GM19099 (cell line): ENCODE data around the gene WBP1.

ENCODE experiments used
- POLR2A ChIP-seq: IDR thresholded peaks from 3 replicates; pipeline ENCODE4 v1.6.1; 2011; ENCODE audit warnings: low read depth; ENCODE audit not compliant: insufficient read length; ENCODE audit errors: extremely low read depth

WBP1 gene

DNA sequence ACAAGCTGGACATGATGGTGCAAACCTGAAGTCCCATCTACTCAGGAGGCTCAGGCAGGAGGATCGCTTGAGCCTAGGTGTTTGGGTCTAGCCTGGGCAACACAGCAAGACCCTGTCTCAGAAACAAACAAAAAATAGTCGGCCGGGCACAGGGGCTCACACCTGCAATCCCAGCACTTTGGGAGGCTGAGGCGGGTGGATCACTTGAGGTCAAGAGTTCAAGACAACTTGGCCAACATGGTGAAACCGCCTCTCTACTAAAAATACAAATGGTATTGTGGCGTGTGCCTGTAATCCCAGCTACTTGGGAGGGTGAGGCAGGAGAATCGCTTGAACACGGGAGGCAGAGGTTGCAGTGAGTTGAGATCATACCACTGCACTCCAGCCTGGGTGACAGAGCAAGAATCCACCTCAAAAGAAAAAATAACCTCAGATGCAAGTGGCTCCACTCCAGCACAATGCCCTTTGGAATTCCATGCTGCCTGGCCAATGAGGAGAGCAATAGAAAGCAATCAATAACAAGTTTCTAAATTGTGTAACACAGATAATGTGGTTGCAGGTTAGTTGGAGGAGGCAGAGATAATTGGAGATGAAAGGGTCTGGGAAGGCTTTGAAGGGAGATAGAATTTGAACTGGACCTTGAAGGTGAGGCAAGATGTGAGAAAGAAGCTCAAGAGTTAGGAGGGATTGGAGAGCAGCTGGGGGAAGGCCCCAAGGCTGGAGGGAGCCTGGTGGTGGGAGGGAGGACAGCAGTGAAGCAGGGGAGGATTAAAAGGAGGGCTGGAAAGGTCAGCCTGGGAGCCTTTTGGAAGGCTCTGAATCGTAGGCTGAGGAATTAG lies 30.6 kb downstream of the WBP1 start:
- no peak for TF ChIP-seq POLR2A

DNA sequence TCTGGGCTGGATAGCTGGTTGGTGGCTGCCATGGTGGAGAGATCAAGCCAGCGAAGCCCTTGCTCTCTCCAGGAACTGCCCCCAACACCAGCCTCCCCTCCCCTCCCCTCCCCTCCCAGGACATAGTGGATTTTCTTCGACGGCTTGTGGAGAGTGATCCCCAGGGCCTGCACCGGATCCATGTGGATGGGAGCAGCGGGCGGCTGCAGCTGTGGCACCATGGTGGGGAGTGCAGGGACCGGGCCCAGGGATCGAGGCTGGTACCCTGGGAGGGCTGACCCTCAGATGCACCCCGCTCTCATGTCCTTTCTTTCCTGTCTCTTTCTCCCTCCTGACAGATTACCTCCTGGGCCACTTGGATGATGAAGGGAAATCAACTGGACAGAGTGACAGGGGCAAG lies 31.7 kb downstream of the WBP1 start:
- TF ChIP-seq POLR2A: no peak

DNA sequence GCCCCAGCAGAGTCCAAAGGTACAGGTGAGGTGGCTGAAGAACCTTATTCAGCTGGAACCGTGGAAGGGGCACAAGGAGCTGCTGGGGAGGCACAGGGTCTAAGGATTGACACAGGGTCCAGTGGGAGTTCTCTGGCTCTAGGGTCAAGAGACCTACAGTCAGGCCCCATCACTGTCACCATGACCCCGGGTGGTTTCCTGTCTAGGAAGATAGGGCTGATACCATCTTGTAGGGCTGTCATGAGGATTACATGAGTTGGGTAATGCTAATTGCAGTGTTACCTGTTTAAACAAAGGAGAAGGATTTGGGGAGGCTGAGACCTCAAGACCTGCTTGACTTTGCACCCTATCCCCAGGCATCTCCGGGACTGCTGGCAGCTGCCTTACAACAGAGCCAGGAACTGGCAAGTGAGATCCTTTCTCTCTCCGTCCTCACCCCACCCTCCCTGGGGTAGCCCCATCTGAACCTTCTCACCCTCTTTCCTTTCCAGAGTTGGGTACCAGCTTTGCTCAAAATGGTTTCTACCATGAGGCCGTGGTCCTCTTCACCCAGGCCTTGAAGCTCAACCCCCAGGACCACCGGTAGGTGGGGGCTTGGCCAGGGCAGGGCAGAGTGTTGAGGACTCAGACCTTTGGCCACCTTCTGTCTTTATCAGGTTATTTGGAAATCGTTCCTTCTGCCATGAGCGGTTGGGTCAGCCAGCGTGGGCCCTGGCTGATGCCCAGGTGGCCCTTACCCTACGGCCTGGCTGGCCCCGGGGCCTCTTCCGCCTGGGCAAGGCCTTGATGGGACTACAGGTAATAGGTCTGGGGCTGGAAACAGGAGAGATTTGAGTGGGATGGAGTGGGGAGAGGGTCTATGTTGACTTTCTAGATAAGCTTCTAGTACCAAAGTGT lies 33.7 kb downstream of the WBP1 start:
- no peak for TF ChIP-seq POLR2A

DNA sequence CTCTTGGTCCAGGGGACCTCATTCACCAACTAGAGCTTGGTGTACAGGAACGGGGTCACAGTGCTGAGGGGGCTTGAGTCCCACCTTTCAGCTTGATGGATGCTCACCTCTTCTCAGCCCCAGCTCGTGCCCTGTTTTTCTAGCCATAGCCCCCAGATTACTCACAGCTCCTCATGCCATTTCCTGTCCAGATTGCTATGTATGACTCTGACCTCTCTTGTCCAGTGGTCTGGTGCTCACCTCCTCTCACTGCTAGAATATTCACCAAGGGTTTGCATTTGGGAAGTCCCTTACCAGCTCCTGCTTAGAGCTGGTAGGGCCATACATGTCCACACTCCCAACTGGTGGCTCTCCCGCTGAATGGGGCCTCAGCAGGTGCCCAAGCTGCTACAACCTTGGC lies 35.3 kb downstream of the WBP1 start:
- TF ChIP-seq POLR2A: no peak

DNA sequence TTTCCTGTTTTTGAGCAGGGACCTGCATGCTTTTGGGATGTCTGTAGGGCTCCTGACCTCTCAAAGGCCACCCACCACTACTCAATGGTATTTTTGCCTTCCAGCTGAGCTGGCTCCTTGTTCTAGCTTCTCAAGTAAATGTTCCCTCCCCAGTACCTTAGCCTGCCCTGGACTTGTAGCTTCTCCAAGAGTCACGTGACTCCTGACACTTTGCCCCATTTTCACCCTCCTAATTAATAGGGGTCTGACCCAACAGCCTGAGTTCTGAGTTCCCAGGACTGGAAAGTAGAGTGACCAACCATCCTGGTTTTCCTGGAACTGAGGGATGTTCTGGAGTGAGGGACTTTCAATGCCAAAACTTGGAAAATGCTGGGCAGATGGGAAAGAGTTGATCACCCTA lies 37.2 kb downstream of the WBP1 start:
- no peak for TF ChIP-seq POLR2A

DNA sequence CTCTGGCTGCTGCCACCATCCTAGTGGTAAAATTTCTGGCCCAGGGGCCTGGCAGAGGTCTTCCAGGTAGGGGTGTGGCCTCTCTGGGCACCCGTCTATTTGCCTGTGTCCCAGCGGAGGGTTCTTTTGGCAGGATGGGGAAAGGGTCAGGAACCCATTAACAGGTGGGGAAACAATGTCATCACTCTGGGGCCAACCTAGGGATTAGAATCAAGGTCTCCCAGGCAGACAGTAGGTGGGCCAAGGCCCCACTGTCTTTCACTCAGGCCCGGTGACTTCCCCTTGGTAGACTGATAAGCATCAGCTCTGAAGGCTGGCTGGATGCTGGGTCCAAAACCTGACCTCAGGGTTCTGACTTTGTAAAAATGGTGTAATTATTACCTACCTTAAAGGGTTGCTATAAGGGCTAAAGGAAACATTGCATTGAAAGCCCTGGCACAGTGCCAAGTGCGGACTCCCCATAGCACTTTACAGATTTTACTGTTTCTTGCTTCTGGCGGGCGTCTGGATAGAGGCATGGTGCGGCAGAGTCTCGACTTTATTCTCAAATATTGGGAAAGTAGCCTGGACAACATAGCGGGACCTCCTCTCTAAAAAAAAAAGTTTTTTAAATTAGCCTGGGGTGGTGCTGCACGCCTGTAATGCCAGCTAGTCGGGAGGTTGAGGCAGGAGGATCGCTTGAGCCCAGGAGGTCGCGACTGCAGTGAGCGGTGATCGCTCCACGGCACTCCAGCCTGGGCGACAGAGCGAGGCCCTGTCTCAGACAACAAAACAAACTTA lies 38.9 kb downstream of the WBP1 start:
- TF ChIP-seq POLR2A: no peak

DNA sequence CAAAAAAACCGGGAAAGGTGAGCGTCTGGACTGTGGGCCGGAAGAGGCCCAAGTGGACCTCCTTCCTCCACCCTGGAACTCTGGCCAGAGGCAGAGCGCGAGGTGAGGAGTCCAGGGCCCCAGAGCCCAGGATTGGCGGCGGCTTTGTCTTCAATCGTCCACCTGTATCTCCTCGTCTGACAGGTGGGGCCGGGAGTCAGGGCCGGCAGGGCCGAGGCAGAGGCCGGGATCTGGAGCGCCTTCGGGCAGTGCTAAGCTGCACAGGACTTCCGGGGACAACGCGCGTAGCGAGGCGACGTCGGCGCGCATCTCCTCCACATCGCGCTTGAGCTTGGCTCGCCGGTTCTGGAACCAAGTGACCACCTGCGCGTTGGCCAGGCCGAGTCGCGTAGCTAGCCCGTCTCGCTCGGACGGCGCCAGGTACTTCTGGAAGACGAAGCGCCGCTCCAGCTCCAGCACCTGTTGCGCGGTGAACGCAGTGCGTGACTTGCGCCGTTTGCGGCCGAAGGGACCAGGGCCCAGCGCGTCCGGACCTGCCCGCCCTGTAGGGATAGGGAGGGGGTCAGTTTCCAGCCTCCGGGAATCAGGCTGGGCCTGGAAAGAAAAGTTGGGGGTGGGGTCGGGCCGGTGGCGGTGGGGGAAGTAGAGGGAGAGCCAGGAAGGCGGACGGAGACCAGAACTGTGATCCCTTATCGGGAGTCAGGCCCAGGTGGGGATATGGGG lies 39.7 kb downstream of the WBP1 start:
- no peak for TF ChIP-seq POLR2A

DNA sequence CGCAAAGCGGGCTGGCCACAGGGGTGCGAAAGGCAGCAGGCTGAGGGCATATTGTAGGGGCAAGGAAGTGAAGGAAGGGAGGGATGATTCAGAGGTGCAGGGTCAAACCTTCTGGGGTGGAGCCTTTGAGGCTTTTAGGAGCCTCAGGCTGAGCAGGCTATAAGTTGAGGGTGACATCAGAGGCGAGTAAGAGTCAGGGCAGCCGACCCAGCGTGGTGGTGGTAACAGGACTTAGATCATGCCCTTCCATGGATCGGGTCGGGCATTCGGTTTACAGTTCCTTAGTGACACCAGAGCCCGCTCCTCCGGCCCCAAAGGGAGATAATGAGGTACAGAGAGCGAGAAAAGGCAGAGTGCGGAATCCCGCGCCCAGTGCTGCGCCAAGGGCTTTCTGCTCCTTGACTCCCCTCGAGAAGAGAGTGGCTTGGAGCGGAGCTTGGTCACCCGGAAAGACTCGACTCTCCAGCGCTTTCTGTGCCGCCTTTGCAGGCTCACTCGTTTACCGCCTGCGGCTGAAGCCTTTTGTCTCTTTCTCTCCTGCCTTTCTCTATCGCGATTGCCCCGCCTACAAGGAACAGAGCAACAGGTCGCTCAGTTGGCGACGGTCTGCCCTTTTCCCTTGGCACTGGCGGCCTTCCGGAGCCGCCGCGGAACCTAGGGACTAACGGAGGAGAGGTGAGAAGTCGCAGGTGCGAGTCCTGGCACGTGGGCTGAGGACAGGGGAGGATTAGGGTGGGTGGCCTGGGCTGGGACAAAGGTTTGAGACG lies 40.4 kb downstream of the WBP1 start:
- no peak for TF ChIP-seq POLR2A

DNA sequence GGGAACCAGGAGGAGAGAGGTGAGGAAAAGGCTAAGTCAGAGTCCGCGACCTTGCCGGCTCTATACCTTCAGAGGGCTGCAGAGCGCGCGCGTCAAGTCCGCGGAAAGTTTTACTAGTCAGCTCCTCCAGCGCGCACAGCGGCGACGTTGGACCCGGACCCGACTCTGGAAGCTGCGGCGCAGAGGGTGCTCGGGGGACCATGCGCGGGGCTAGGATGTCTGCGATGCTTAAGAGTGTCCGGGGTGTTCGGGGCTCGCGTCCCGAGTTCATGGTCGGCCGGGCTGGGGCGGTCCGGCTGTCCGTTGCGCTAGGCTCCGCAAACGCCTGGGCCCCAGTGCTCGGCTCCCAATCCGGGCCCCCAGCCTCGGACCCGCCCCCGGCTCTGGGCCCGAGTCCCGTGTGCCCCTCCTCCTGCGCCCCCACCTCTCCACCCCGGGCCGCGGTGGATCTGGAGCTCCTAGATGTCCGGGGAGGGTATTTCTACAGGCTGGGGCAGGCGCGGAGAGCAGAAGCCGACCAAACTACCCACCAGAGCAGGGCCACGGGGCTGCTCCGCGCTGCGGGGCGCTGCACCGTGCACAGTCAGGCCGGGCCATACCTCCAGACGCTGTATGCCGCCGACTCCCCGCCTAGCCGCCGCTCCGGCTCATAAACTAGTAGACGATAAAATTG lies 41.2 kb downstream of the WBP1 start, which contains the start of gene LBX2:
Gene LBX2, minus strand, starts transcription at position 337 of the 673 bp plus-strand sequence. Its CDS starts 66 bp downstream, at position 271.
- no peak for TF ChIP-seq POLR2A

DNA sequence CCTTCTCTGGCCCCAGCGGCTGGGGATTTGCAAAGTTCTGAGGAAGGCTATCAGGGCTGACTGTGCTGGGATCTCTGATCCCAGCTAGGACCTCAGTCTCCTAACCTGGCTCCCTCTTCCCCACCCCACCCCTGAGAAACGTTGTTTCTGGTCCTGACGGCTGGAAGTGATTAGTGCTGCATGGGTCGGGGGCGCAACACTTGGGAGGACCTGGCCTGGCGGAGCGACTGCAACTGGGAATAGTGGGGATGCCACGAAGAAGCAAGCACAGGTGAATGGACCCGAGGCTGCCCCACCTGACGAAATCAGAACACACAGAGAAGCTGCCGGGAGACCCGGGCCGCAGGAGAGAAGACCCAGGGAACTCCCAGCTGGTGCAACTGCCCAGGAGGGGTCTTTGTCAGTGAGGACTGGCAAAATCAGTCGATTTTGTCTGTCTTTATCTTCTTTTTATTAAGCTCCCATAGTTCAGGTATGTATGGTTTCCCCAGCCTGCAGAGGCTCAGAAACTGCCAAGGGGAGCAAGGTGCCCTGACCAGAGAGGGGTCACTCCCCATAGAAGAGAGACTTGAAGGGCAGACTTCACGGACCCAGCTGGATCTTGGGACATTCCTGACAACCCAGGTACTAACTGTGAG lies 41.8 kb downstream of the WBP1 start:
- TF ChIP-seq POLR2A: no peak

DNA sequence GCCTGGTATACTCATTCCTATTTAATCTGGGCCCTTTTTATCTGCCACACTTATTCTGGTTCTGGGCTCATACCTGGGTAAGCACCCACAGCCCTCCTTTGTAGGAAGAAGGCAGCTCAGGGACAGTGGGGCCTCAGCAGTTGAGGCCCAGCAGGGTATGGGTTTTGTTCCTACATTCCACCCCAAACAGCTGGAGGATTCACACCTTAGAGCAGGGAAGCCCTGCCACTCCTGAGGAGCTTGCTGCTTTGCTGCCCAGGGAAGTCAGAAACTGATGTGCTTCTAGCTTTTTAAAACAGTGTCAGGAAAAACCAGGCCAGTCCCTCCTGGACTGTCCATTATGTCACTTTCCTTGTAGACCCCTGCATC lies 42.3 kb downstream of the WBP1 start:
- no peak for TF ChIP-seq POLR2A

DNA sequence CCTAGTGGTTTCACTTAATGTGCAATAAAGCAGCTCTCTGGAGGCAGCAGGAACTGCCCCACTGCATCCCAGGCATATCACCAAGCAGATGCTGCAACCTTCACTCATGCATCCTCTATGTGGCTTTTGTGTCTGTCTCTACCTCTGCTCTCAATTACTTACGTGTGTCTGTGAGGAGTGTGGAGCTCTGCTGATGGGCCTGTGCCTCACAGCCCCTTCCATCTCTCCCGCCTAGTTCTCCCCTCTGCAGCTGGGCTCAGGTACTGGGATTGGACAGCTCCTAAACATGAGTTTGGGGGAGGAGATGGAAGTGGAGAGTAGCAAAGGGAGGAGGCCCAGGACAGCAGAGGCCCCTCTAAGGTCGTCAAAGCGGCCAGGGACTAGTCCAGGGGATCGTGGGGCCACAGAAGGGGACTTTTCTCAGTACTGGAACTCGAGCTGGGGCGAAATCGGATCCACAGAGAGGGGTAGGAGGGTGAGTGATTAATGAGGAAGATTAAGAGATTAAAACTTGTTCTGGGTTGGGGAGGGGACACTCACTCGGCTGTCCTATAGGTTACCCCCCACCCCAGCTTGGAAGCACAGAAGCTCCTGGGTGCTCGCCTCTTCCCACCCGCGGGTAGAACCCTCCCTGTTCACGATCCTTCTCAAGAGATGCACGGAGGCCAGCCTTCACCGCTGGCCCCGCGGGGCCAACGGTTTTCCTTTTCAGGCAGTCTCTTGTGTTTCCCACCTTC lies 43.3 kb downstream of the WBP1 start:
- TF ChIP-seq POLR2A: no peak
